Measurements from ENCODE around the gene MEA1.

The MEA1 gene

GRCh38 chr6:43013843-43014433, at the start of gene MEA1, which contains the start of gene KLHDC3:
Gene MEA1 (minus strand): TSS chr6:43013946. CDS start chr6:43013813, 133 bp downstream.
Gene KLHDC3 (plus strand): TSS chr6:43014249. CDS start chr6:43017193, 2,944 bp downstream.
- peak within 1 kb of the TSS; percentile 84 for H3K4me3 ChIP-seq (replicated peaks; ENCODE audit: low read depth, low read length)
- DNase-seq (ENCODE audit: low read depth): peak; percentile 100
- TF ChIP-seq CTCF (IDR thresholded peaks at IDR 0.05; ENCODE audit: low read length, missing control alignments): no peak

GRCh38 chr6:43062818-43063217, 49.1 kb upstream of the MEA1 start:
- no peak for TF ChIP-seq CTCF (IDR thresholded peaks at IDR 0.05; ENCODE audit: low read length, missing control alignments)
- no peak overlapping the region for H3K4me3 ChIP-seq (replicated peaks; ENCODE audit: low read depth, low read length)
- no peak for DNase-seq (ENCODE audit: low read depth)

- no peak for TF ChIP-seq CTCF (IDR thresholded peaks at IDR 0.05; ENCODE audit: low read length, missing control alignments)
- no peak for DNase-seq (ENCODE audit: low read depth)
- no peak overlapping the region for H3K4me3 ChIP-seq (replicated peaks; ENCODE audit: low read depth, low read length)
Observed at GRCh38 chr6:43061861-43062260, 48.1 kb upstream of the MEA1 start.

GRCh38 chr6:43060755-43061633, 47.2 kb upstream of the MEA1 start:
- DNase-seq (ENCODE audit: low read depth): no peak
- peak overlapping the region; percentile 99 for H3K4me3 ChIP-seq (replicated peaks; ENCODE audit: low read depth, low read length)
- TF ChIP-seq CTCF (IDR thresholded peaks at IDR 0.05; ENCODE audit: low read length, missing control alignments): no peak

- peak overlapping the region; percentile 99 for H3K4me3 ChIP-seq (replicated peaks; ENCODE audit: low read depth, low read length)
- TF ChIP-seq CTCF (IDR thresholded peaks at IDR 0.05; ENCODE audit: low read length, missing control alignments): no peak
- DNase-seq (ENCODE audit: low read depth): no peak
Observed at GRCh38 chr6:43060034-43060754, 46.4 kb upstream of the MEA1 start.

GRCh38 chr6:43059168-43060033, 45.7 kb upstream of the MEA1 start, which contains the start of the genes KLC4 and MRPL2:
Gene KLC4 (plus strand): TSS chr6:43059631. CDS start chr6:43061336, 1,705 bp downstream.
Gene MRPL2 (minus strand): TSS chr6:43059434. CDS start chr6:43059381, 53 bp downstream.
- DNase-seq (ENCODE audit: low read depth): peak; percentile 99
- no peak for TF ChIP-seq CTCF (IDR thresholded peaks at IDR 0.05; ENCODE audit: low read length, missing control alignments)
- H3K4me3 ChIP-seq (replicated peaks; ENCODE audit: low read depth, low read length): peak within 1 kb of the TSS; percentile 99
